Tibial nerve (tissue), 4 donors: ENCODE data around the gene H2BK1. TPM values are rescaled to one million over a fixed set of nuclear protein-coding genes. Genes with fewer than 3 reads are reported as not detected.

ENCODE experiments used
- DNase-seq, 2 donors: peaks; one replicate each; pipeline ENCODE4 v3.0.0-alpha.2; 2019; ENCODE audit warnings: low spot score in 2 of 2
- H3K27ac ChIP-seq, 4 donors: fragments of 200-600 bp; sonication (generic) in 3 of 4; one replicate each; pipeline ENCODE4 v1.5.1; 2017 to 2019; ENCODE audit warnings: mild to moderate bottlenecking in 1 of 4
- H3K27me3 ChIP-seq, 2 donors: fragments of 200-600 bp; sonication (generic) in 1 of 2; one replicate each; pipeline versions ENCODE4 v1.5.1 to v1.6.0; 2017 to 2019
- H3K36me3 ChIP-seq, 3 donors: fragments of 200-600 bp; sonication (generic); one replicate each; pipeline ENCODE4 v1.5.1; 2018 to 2019
- H3K4me1 ChIP-seq, 4 donors: fragments of 200-600 bp; sonication (generic) in 3 of 4; one replicate each; pipeline ENCODE4 v1.5.1; 2017 to 2019
- H3K4me3 ChIP-seq, 4 donors: fragments of 200-600 bp; sonication (generic) in 3 of 4; one replicate each; pipeline ENCODE4 v1.5.1; 2017 to 2019; ENCODE audit warnings: mild to moderate bottlenecking in 1 of 4, moderate library complexity in 1 of 4
- H3K9me3 ChIP-seq, 4 donors: fragments of 200-600 bp; sonication (generic) in 3 of 4; one replicate each; pipeline ENCODE4 v1.5.1; 2017 to 2019
- EP300 ChIP-seq, 2 donors: sonication (generic); formaldehyde crosslinking; IDR thresholded peaks; one replicate each; pipeline ENCODE4 v1.6.1; 2017; ENCODE audit warnings: antibody characterized with exemption in 2 of 2, mild to moderate bottlenecking in 1 of 2
- POLR2A ChIP-seq, 2 donors: fragments of 450-650 bp; IDR thresholded peaks; one replicate each; pipeline ENCODE4 v1.6.1; 2017; ENCODE audit warnings: antibody characterized with exemption in 2 of 2, mild to moderate bottlenecking in 2 of 2, moderate library complexity in 2 of 2
- WGBS, 2 donors: methylation state at CpG; one replicate each; pipeline ENCODE4 v1.1.5; 2018; 5-methylcytosine and 5-hydroxymethylcytosine counted together
- total RNA-seq, 4 donors: library from RNA; depleted of rRNA; stranded (reverse); fragments of >200 nt; gene quantifications; one replicate each; pipeline ENCODE4 v1.1.0, GENCODE V29; 2016
- TF ChIP-seq, protein P1 (sequence below), 5 experiments: fragments of 200-600 bp in 3 of 5; fragments of 450-650 bp in 2 of 5; sonication (generic) in 3 of 5; IDR thresholded peaks; one replicate each; pipeline ENCODE4 v1.5.1; 2016 to 2019; ENCODE audit warnings: antibody characterized with exemption in 5 of 5, mild to moderate bottlenecking in 3 of 5, moderate library complexity in 2 of 5

H2BK1 gene
- total RNA-seq, 4 donors from 2014 or later: not detected

GRCh38 chr7:151239837-151240459, 29.7 kb upstream of the H2BK1 start:
- Histone ChIP-seq H3K4me3 (no peak overlapping the region), H3K27ac (no peak overlapping the region), H3K27me3 (no peaks in the 10 kb centered on the region), H3K9me3 (no peaks in the 10 kb centered on the region), H3K36me3 (peaks cover 0 to 75% (median 13%) of the 10 kb centered on the region in 3 donors), H3K4me1 (peaks cover 0 to 32% (median 14%) of the 10 kb centered on the region in 4 donors)
- TF ChIP-seq EP300 (IDR thresholded peaks at IDR 0.05) (no peak), POLR2A (IDR thresholded peaks at IDR 0.05) (no peak)
- TF ChIP-seq, protein P1, sequence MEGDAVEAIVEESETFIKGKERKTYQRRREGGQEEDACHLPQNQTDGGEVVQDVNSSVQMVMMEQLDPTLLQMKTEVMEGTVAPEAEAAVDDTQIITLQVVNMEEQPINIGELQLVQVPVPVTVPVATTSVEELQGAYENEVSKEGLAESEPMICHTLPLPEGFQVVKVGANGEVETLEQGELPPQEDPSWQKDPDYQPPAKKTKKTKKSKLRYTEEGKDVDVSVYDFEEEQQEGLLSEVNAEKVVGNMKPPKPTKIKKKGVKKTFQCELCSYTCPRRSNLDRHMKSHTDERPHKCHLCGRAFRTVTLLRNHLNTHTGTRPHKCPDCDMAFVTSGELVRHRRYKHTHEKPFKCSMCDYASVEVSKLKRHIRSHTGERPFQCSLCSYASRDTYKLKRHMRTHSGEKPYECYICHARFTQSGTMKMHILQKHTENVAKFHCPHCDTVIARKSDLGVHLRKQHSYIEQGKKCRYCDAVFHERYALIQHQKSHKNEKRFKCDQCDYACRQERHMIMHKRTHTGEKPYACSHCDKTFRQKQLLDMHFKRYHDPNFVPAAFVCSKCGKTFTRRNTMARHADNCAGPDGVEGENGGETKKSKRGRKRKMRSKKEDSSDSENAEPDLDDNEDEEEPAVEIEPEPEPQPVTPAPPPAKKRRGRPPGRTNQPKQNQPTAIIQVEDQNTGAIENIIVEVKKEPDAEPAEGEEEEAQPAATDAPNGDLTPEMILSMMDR (IDR thresholded peaks at IDR 0.05): no peak
- DNase-seq: no peak
- 55 to 57% methylated on average over 11 of the region's 11 CpGs for WGBS, 2 donors

DNA sequence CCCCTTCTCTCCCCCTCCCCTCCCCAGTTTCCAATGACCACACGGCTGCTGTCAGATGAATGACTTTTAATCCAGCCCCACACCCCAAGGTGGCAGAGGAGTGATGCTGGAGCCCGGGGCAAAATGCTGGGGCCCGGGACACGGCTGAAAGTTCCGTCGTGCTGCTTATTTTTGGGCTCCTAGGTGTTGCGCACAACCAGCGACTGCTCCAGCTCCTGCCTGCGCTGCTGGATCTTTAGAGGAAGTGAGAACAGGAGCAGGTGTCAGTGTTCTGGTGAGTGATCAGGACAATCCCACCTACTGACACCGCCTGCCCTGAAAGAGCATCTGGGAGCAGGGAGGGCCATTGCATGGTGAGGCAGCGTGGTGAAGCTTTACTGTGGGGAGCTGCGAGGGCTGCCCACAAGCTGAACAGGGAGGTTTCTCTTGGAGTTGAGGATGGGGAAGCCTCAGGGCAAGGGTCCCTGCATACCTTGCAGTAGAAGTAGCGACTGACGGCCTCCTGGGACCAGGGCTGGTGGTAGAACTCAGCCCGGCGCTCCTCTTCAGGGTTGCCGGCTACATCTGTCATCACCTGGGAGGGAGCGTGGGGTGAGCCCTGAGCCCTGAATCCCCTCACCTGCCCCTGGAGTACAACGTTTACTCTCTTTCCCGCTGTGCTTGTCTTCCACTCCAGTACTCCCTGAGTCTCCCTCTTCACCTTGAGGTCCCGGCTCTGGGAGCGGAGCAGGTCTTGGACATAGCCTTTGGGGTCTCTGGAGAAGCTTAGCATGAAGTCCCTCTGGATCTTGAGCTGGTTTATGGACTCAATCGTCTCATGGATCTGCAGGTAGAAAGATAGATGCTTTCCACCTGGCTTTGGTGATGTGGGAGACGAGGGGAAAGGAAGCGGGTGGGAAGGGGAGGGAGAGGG, 28.9 kb upstream of the H2BK1 start:
- no peaks in the 10 kb centered on the region for H3K9me3 ChIP-seq
- H3K4me3 ChIP-seq: no peak overlapping the region
- H3K27ac ChIP-seq: no peak overlapping the region
- TF ChIP-seq, protein P1 (IDR thresholded peaks at IDR 0.05): no peak
- TF ChIP-seq POLR2A (IDR thresholded peaks at IDR 0.05) (no peak), EP300 (IDR thresholded peaks at IDR 0.05) (no peak)
- DNase-seq: no peak
- H3K27me3 ChIP-seq: no peaks in the 10 kb centered on the region
- WGBS, 2 donors: 81 to 87% methylated on average over 25 of the region's 25 CpGs
- H3K36me3 ChIP-seq: peaks cover 0 to 79% (median 13%) of the 10 kb centered on the region in 3 donors
- peaks cover 0 to 32% (median 8%) of the 10 kb centered on the region in 4 donors for H3K4me1 ChIP-seq

GRCh38 chr7:151238190-151238810, 28.0 kb upstream of the H2BK1 start:
- TF ChIP-seq, protein P1 (IDR thresholded peaks at IDR 0.05): no peak
- TF ChIP-seq EP300 (IDR thresholded peaks at IDR 0.05): no peak
- TF ChIP-seq POLR2A (IDR thresholded peaks at IDR 0.05): no peak
- WGBS, 2 donors: 74 to 80% methylated on average over 10 to 16 of the region's 17 CpGs
- Histone ChIP-seq H3K4me3 (no peak overlapping the region), H3K36me3 (peaks cover 0 to 79% (median 13%) of the 10 kb centered on the region in 3 donors), H3K4me1 (peaks cover 0 to 32% (median 9%) of the 10 kb centered on the region in 4 donors), H3K27ac (no peak overlapping the region), H3K27me3 (no peaks in the 10 kb centered on the region), H3K9me3 (no peaks in the 10 kb centered on the region)
- DNase-seq: no peak

DNA sequence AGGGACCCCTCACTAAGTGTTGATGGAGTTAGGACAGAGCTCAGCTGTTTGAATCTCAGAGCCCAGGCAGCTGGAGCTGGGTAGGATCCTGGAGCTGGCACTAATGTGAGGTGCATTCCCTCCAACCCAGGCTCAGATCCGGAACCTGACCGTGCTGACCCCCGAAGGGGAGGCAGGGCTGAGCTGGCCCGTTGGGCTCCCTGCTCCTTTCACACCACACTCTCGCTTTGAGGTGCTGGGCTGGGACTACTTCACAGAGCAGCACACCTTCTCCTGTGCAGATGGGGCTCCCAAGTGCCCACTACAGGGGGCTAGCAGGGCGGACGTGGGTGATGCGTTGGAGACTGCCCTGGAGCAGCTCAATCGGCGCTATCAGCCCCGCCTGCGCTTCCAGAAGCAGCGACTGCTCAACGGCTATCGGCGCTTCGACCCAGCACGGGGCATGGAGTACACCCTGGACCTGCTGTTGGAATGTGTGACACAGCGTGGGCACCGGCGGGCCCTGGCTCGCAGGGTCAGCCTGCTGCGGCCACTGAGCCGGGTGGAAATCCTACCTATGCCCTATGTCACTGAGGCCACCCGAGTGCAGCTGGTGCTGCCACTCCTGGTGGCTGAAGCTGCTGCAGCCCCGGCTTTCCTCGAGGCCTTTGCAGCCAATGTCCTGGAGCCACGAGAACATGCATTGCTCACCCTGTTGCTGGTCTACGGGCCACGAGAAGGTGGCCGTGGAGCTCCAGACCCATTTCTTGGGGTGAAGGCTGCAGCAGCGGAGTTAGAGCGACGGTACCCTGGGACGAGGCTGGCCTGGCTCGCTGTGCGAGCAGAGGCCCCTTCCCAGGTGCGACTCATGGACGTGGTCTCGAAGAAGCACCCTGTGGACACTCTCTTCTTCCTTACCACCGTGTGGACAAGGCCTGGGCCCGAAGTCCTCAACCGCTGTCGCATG, 27.2 kb upstream of the H2BK1 start:
- peaks cover 0 to 29% (median 13%) of the 10 kb centered on the region in 4 donors for H3K4me1 ChIP-seq
- 82 to 86% methylated on average over 9 to 42 of the region's 44 CpGs for WGBS, 2 donors
- H3K4me3 ChIP-seq: no peak overlapping the region
- peaks cover 0 to 79% (median 13%) of the 10 kb centered on the region in 3 donors for H3K36me3 ChIP-seq
- no peak for TF ChIP-seq POLR2A (IDR thresholded peaks at IDR 0.05)
- TF ChIP-seq, protein P1 (IDR thresholded peaks at IDR 0.05): no peak
- no peak for TF ChIP-seq EP300 (IDR thresholded peaks at IDR 0.05)
- DNase-seq: no peak
- H3K27me3 ChIP-seq: no peaks in the 10 kb centered on the region
- H3K27ac ChIP-seq: no peak overlapping the region
- H3K9me3 ChIP-seq: no peaks in the 10 kb centered on the region
